Measurements from ENCODE around the gene ABCB9.

DNA sequence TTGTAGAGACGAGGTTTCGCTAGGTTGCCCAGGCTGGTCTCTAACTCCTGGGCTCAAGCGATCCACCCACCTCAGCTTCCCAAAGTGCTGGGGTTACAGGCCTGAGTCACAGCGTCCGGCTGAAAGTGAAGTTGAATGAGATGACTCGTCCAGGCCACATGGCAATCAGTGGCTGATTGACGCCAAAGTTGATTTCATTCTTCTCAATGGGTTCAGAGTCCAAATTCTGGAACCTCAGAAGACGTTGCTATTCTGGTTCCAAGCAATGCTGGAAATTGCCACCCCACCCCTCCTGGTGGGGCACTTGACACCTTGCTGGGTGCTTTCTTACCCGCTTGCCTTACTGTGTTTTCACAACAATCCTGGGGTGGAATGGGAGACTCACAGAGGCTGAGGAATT lies 14.9 kb downstream of the ABCB9 start:
- TF ChIP-seq, protein P1, sequence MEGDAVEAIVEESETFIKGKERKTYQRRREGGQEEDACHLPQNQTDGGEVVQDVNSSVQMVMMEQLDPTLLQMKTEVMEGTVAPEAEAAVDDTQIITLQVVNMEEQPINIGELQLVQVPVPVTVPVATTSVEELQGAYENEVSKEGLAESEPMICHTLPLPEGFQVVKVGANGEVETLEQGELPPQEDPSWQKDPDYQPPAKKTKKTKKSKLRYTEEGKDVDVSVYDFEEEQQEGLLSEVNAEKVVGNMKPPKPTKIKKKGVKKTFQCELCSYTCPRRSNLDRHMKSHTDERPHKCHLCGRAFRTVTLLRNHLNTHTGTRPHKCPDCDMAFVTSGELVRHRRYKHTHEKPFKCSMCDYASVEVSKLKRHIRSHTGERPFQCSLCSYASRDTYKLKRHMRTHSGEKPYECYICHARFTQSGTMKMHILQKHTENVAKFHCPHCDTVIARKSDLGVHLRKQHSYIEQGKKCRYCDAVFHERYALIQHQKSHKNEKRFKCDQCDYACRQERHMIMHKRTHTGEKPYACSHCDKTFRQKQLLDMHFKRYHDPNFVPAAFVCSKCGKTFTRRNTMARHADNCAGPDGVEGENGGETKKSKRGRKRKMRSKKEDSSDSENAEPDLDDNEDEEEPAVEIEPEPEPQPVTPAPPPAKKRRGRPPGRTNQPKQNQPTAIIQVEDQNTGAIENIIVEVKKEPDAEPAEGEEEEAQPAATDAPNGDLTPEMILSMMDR (IDR thresholded peaks at IDR 0.05) = no peak
- no peak for TF ChIP-seq POLR2AphosphoS5 (IDR thresholded peaks at IDR 0.05)
- TF ChIP-seq POLR2A (IDR thresholded peaks at IDR 0.05) = no peak

All from prostate gland (tissue), 2 donors.